Hematopoietic multipotent progenitor cell treated with erythropoietin and hydrocortisone succinate and interleukin-3 and kit ligand, for 4 days (in vitro differentiated cells): ENCODE measurements around the gene ANKRD10.
"Not testable (repeated sequence)": the region's sequence is repeated elsewhere in the genome, so short reads cannot be mapped to it uniquely, and the experiment has no call there.

Source experiments
- DNase-seq: peaks from one replicate; pipeline ENCODE4 v3.0.0-alpha.2; 2015

ANKRD10 gene

GRCh38 chr13:110860983-110861382 is 53.9 kb downstream of the ANKRD10 start:
- no peak for DNase-seq

- DNase-seq = peak; percentile 14
Observed at GRCh38 chr13:110856942-110857835, 57.7 kb downstream of the ANKRD10 start.

- no peak for DNase-seq
Observed at GRCh38 chr13:110855363-110855762, 59.5 kb downstream of the ANKRD10 start.

GRCh38 chr13:110854866-110855265 is 60.0 kb downstream of the ANKRD10 start:
- no peak for DNase-seq

GRCh38 chr13:110853235-110853721 is 61.6 kb downstream of the ANKRD10 start:
- no peak for DNase-seq

- no peak for DNase-seq
Observed at GRCh38 chr13:110850840-110851239, 64.0 kb downstream of the ANKRD10 start.

GRCh38 chr13:110850006-110850405 is 64.9 kb downstream of the ANKRD10 start:
- no peak for DNase-seq

GRCh38 chr13:110845520-110845919 is 69.3 kb downstream of the ANKRD10 start:
- no peak for DNase-seq

- DNase-seq = no peak
Observed at GRCh38 chr13:110841846-110842245, 73.0 kb downstream of the ANKRD10 start.

GRCh38 chr13:110841406-110841805 is 73.5 kb downstream of the ANKRD10 start:
- no peak for DNase-seq

- DNase-seq = no peak
Observed at GRCh38 chr13:110838867-110839538, 75.9 kb downstream of the ANKRD10 start.

GRCh38 chr13:110838116-110838515 is 76.8 kb downstream of the ANKRD10 start:
- no peak for DNase-seq

GRCh38 chr13:110837397-110838061 is 77.3 kb downstream of the ANKRD10 start:
- DNase-seq = not testable (repeated sequence)

- no peak for DNase-seq
Observed at GRCh38 chr13:110836605-110836903, 78.3 kb downstream of the ANKRD10 start.

GRCh38 chr13:110835721-110836604 is 78.9 kb downstream of the ANKRD10 start:
- no peak for DNase-seq

GRCh38 chr13:110834572-110834971 is 80.3 kb downstream of the ANKRD10 start:
- no peak for DNase-seq

- no peak for DNase-seq
Observed at GRCh38 chr13:110832531-110832930, 82.3 kb downstream of the ANKRD10 start.

GRCh38 chr13:110832205-110832479 is 82.7 kb downstream of the ANKRD10 start:
- DNase-seq = no peak

- no peak for DNase-seq
Observed at GRCh38 chr13:110831437-110832204, 83.2 kb downstream of the ANKRD10 start.

- DNase-seq = no peak
Observed at GRCh38 chr13:110830800-110831371, 84.0 kb downstream of the ANKRD10 start.

GRCh38 chr13:110830331-110830730 is 84.5 kb downstream of the ANKRD10 start:
- no peak for DNase-seq

GRCh38 chr13:110829486-110829885 is 85.4 kb downstream of the ANKRD10 start:
- no peak for DNase-seq
